Central memory CD8-positive, alpha-beta T cell (primary cell): ENCODE data around the gene TBCK.

Experiments
- ATAC-seq: fragments of 150-1000 bp; cut with Tn5 transposase; replicated peaks from 2 replicates; pipeline ENCODE4 v1.10.0; 2022; ENCODE audit warnings: mild to moderate bottlenecking, moderate FRiP score, moderate number of reproducible peaks; ENCODE audit not compliant: poor library complexity, severe bottlenecking; ENCODE audit errors: extremely low read depth
- DNase-seq, 2 donors: peaks; one replicate each; pipeline ENCODE4 v3.0.0; 2021; ENCODE audit warnings: low spot score in 2 of 2
- H3K27ac Mint-ChIP-seq: one replicate; pipeline ENCODE4 v1.8.0; 2022; ENCODE audit warnings: low read depth, mild to moderate bottlenecking, moderate library complexity, mixed read lengths
- H3K27me3 Mint-ChIP-seq: one replicate; pipeline ENCODE4 v1.8.0; 2022; ENCODE audit warnings: mixed read lengths
- H3K36me3 Mint-ChIP-seq: one replicate; pipeline ENCODE4 v1.8.0; 2022; ENCODE audit warnings: mild to moderate bottlenecking, moderate library complexity, mixed read lengths; ENCODE audit not compliant: insufficient read depth
- H3K4me1 Mint-ChIP-seq: one replicate; pipeline ENCODE4 v1.8.0; 2022; ENCODE audit warnings: mixed read lengths
- H3K4me3 Mint-ChIP-seq: one replicate; pipeline ENCODE4 v1.8.0; 2022; ENCODE audit warnings: mild to moderate bottlenecking, moderate library complexity, mixed read lengths
- H3K9me3 Mint-ChIP-seq: one replicate; pipeline ENCODE4 v1.8.0; 2022; ENCODE audit warnings: mixed read lengths

The TBCK gene

DNA sequence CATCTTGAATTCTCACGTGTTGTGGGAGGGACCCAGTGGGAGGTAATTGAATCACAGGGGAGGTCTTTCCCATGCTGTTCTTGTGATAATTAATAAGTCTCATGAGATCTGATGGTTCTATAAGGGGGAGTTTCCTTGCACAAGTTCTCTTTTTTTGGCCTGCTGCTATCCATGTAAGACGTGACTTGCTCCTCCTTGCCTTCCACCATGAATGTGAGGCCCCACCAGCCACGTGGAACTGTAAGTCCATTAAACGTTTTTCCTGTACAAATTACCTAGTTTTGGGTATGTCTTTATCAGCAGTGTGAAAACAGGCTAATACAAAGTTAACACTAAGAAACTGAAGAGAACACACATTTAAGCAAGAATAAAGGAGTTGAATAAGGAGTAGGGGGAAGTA, 16.0 kb downstream of the TBCK start:
- Mint-ChIP-seq H3K27ac (no peak overlapping the region), H3K4me1 (peaks cover 36% of the 10 kb centered on the region), H3K27me3 (no peaks in the 10 kb centered on the region), H3K36me3 (peaks cover 25% of the 10 kb centered on the region), H3K9me3 (no peaks in the 10 kb centered on the region), H3K4me3 (no peak overlapping the region)
- ATAC-seq (no peak), DNase-seq (no peak)

DNA sequence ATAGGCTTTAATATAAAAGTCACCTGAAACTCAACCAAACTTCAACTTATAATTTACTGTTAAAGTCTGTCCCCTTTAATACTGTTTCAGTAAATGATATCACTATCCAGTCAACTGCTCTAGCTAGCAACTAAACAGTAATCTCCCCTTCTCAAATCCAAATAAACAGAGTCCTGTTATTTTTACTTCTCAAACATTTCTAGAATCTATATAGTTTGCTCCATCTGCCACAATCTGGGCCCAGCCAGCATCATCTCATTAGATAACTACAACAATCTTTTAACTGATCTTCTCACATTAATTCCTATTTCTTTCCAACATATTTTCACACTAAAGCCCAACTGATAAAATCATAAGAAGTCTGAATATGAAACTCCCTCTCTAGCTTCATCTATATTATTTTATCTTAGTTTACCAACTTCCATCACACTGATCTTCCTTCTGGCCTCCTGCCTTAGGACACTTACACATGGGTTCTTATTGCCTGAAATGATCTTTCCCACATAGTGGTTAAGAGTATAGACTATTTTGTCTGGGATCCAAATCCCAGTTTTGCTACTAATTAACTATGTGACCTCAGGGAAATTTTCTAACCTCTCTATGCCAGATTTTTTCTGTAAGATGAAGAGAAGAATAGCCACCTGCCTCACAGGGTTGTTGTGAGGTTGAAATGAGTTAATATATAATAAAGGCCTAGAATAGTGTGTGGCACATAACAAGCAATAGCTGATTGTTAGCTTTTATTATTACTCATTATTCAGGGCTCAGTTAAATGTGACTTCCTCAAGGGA, 18.6 kb downstream of the TBCK start:
- H3K4me3 Mint-ChIP-seq = no peak overlapping the region
- ATAC-seq = no peak
- no peak for DNase-seq
- H3K36me3 Mint-ChIP-seq = peaks cover 36% of the 10 kb centered on the region
- peaks cover 17% of the 10 kb centered on the region for H3K4me1 Mint-ChIP-seq
- no peaks in the 10 kb centered on the region for H3K27me3 Mint-ChIP-seq
- H3K27ac Mint-ChIP-seq = no peak overlapping the region
- no peaks in the 10 kb centered on the region for H3K9me3 Mint-ChIP-seq

DNA sequence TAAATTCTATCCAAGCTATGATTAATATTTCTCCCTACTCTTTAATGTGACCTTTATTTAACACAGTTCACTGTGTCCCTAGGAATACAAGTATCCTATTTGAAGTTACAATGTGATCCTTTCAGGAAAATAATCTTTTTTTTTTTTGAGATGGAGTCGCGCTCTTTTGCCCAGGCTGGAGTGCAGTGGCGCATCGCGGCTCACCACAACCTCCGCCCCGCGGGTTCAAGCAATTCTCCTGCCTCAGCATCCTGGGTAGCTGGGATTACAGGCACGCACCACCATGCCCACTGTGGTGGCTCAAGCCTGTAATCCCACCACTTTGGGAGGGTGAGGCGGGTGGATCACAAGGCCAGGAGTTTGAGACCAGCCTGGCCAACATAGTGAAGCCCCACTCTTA, 21.9 kb downstream of the TBCK start:
- H3K9me3 Mint-ChIP-seq = no peaks in the 10 kb centered on the region
- no peak overlapping the region for H3K4me3 Mint-ChIP-seq
- no peak for ATAC-seq
- H3K36me3 Mint-ChIP-seq = peaks cover 32% of the 10 kb centered on the region
- peaks cover 12% of the 10 kb centered on the region for H3K4me1 Mint-ChIP-seq
- H3K27me3 Mint-ChIP-seq = no peaks in the 10 kb centered on the region
- no peak for DNase-seq
- no peak overlapping the region for H3K27ac Mint-ChIP-seq

DNA sequence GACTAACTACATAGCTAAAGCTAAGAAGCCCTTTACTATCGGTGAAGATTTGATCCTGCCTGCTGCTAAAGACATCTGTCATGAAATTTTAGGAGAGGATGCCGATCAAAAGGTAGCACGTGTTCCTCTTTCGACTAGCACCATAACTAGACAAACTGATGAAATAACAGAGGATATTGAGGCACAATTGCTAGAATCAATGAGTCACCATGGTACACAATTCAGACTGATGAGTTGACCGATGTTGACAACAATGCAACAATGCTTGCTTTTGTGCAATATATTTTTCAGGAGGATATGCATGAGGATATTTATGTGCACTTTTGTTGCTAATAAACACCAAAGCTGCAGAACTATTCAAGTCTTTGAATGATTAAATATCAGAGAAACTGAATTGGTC, 24.3 kb downstream of the TBCK start:
- ATAC-seq (no peak), DNase-seq (no peak)
- Mint-ChIP-seq H3K27ac (no peak overlapping the region), H3K4me1 (peaks cover 6% of the 10 kb centered on the region), H3K4me3 (no peak overlapping the region), H3K9me3 (no peaks in the 10 kb centered on the region), H3K27me3 (no peaks in the 10 kb centered on the region), H3K36me3 (peaks cover 20% of the 10 kb centered on the region)

DNA sequence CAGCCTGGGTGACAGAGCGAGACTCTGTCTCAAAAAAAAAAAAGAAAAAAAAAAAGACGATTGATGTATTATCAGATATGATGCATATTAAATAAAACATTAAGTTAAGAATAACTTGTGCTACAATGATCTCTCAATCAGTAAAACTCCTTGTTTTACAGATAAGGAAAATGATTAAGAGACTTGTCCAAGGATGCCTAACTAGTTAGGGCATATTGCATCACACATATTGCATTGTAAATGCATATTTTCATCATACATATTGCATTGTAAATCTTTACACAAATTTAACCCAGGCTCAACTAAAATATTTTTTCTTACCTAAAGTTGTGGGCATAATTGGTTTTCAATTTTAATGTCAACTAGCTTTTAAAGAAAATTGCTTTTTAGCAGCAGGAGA, 26.3 kb downstream of the TBCK start:
- H3K4me3 Mint-ChIP-seq = no peak overlapping the region
- no peaks in the 10 kb centered on the region for H3K4me1 Mint-ChIP-seq
- no peaks in the 10 kb centered on the region for H3K9me3 Mint-ChIP-seq
- DNase-seq (no peak), ATAC-seq (no peak)
- H3K36me3 Mint-ChIP-seq = peaks cover 18% of the 10 kb centered on the region
- no peaks in the 10 kb centered on the region for H3K27me3 Mint-ChIP-seq
- no peak overlapping the region for H3K27ac Mint-ChIP-seq

DNA sequence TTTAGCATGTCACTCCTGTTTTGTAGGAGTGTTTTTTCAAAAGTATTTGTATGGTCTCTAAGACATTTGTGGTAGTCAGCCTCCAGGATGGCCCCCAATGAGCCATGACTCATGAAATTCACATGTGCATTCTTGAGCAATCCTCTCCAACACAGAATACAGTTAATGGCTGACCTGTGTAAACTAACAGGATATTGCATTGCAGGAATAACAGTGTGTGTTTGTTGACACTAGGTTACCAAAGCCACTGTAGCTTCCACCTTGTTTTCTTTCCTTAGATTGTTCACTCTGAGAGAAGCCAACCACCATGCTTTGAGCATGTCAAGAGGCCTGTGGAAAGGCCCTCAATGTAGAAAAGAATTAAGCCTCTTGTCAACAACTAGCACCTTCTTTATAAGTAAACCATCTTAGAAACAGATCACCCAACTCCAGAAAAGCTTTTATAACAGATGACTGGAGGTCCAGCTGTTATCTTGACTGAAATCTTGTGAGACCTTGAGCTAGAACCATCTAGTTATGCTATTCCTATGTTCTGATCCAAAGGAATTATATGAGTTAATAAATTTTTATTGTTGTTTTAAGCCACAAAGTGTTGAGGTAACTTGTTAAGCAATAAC, 28.5 kb downstream of the TBCK start:
- Mint-ChIP-seq H3K27ac (no peak overlapping the region), H3K4me3 (no peak overlapping the region), H3K4me1 (no peaks in the 10 kb centered on the region), H3K9me3 (no peaks in the 10 kb centered on the region), H3K27me3 (no peaks in the 10 kb centered on the region), H3K36me3 (peaks cover 14% of the 10 kb centered on the region)
- no peak for DNase-seq
- no peak for ATAC-seq

DNA sequence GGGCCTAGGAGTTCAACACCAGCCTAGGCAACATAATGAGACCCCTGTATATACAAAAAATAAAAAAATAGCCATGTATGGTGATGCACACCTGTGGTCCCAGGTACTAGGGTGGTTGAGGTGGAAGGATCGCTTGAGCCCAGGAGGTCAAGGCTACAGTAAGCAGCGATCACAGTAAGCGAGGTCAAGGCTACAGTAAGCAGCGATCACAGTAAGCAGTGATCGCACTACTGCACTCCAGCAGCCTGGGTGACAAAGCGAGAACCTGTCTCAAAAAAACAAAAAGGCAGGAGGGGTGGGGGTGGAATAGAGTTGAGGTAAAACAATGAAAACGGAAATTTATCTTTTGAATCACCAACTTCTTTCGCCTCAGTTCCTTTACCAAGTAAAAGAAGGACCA, 29.4 kb downstream of the TBCK start:
- Mint-ChIP-seq H3K27ac (no peak overlapping the region), H3K4me3 (no peak overlapping the region), H3K36me3 (peaks cover 15% of the 10 kb centered on the region), H3K4me1 (no peaks in the 10 kb centered on the region), H3K9me3 (no peaks in the 10 kb centered on the region), H3K27me3 (no peaks in the 10 kb centered on the region)
- DNase-seq (no peak), ATAC-seq (no peak)

DNA sequence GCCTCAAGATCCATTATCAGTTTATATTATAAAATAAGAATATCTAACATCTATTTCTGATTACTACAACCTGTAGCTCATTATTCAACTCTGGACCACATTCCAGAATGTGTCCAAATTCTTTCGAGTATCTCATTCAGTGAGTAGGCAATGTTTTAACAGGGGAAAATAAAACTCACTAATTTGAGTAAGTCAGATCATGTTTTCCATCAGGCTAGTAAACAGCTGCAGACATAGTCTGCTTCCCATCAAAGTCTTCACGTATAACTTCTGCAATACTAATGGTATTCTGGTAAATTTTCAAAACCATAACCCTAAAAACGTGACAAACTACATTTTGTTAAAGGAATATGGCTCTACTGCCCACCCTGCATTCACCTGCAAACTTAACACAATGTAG, 31.8 kb downstream of the TBCK start:
- no peak for DNase-seq
- H3K4me3 Mint-ChIP-seq = no peak overlapping the region
- no peaks in the 10 kb centered on the region for H3K4me1 Mint-ChIP-seq
- H3K27ac Mint-ChIP-seq = no peak overlapping the region
- H3K36me3 Mint-ChIP-seq = peaks cover 12% of the 10 kb centered on the region
- H3K27me3 Mint-ChIP-seq = no peaks in the 10 kb centered on the region
- H3K9me3 Mint-ChIP-seq = no peaks in the 10 kb centered on the region
- ATAC-seq = no peak

DNA sequence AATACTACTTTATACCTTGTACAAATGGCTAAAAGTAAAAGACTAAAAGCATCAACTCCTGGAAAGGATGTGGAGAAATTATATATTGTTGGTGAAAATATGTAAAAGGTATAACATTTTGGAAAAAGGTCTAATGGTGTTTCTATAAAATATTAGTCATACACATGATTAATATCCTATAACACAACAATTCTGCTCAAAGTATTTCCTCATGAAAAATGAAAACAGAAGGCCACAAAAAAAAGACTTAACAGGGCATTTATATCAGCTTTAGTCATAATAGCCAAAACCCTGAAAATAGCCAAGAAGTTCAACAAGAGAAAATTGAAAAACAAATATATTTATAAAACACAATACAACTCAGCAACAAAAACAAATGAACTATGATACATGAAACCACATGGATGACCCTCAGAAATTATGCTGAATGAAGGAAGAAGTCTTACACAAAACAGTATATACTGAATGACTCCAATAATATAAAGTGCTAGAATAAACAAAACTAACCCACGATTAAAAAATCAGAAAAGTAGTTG, 38.8 kb downstream of the TBCK start:
- Mint-ChIP-seq H3K9me3 (no peaks in the 10 kb centered on the region), H3K4me1 (peaks cover 11% of the 10 kb centered on the region), H3K27me3 (no peaks in the 10 kb centered on the region), H3K4me3 (no peak overlapping the region), H3K27ac (no peak overlapping the region), H3K36me3 (peaks cover 1% of the 10 kb centered on the region)
- ATAC-seq (no peak), DNase-seq (no peak)

DNA sequence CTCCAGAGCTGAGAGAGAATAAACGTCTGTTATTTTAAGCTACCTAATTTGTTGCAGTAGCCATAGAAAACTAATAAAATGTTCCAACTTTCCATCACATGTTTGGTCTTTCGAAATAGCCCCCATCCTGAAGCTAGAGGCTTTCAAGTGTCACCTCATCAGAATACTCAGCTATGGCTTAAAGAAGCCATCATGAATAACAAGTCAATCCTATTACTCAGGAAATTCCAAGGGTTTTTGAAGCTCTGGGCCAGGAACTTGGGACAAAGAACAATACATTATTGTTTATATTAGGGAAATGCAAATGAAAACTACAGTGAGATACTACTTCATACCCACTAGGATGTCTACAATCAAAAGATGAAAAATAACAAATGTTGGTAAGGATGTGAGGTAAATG, 42.2 kb downstream of the TBCK start:
- H3K9me3 Mint-ChIP-seq = no peaks in the 10 kb centered on the region
- H3K4me3 Mint-ChIP-seq = no peak overlapping the region
- no peak overlapping the region for H3K27ac Mint-ChIP-seq
- DNase-seq (no peak), ATAC-seq (no peak)
- peaks cover 11% of the 10 kb centered on the region for H3K4me1 Mint-ChIP-seq
- H3K36me3 Mint-ChIP-seq = peaks cover 1% of the 10 kb centered on the region
- no peaks in the 10 kb centered on the region for H3K27me3 Mint-ChIP-seq

DNA sequence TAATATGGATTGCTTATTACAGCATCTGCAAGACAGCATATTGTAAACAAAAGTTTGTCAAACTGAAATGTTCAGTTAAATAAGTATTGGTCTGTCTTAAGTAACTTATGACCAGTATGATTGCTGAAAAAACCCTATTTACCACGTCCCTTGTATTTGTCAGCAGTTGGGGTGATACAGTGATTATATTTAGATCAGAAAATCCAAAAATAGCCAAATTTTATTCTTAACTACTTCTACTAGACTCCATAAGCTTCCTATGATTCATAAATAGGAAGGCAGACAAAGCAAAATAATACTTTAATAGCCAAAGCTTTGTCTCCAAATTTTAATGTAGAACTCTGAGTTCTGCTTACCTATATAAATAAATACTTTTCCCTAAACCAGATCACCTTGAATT, 45.3 kb downstream of the TBCK start:
- no peak for DNase-seq
- H3K4me1 Mint-ChIP-seq = peaks cover 6% of the 10 kb centered on the region
- ATAC-seq = no peak

DNA sequence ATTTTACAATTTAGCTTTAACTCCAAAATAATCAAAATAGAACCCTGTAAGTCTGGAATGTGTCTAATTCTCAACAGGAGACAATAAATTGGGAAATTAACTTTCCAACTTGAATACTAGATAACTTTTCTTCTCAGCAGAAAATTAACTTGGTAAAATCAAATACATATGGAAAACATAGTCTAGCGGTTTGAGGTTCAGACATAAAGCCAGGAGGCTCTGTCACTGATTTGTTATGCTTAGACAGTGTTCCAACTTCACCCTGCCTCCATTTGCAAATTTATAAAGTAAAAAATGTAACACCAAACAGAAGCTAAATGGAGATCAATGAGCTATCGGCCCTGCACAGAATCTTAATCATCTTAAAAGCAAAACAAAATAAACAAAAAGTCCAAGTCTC, 46.3 kb downstream of the TBCK start:
- H3K27ac Mint-ChIP-seq = no peak overlapping the region
- no peaks in the 10 kb centered on the region for H3K27me3 Mint-ChIP-seq
- H3K4me1 Mint-ChIP-seq = peaks cover 6% of the 10 kb centered on the region
- no peak overlapping the region for H3K4me3 Mint-ChIP-seq
- ATAC-seq = no peak
- no peak for DNase-seq
- H3K9me3 Mint-ChIP-seq = no peaks in the 10 kb centered on the region
- no peaks in the 10 kb centered on the region for H3K36me3 Mint-ChIP-seq

More for the DNA sequence above, 45.3 kb downstream of the TBCK start:
- Mint-ChIP-seq H3K36me3 (no peaks in the 10 kb centered on the region), H3K27ac (no peak overlapping the region), H3K27me3 (no peaks in the 10 kb centered on the region), H3K9me3 (no peaks in the 10 kb centered on the region), H3K4me3 (no peak overlapping the region)

DNA sequence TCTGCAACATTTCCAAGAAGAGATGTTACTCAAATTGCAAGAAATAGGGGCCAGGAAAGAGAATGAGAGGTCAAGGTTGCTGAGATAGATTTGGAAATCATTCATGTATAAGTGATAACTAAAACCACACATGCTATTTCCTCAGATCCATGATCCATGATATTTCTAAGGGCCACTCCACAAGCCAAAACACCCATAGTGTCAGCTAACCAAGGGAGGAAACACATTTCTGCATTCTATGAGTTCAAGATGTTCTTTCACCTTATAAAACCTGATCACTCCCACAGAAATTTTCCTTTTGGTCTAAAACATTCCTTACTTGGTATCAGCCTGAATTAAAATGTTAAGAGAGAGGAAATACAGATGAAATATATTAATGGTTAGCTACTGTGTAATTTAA, 47.2 kb downstream of the TBCK start:
- ATAC-seq (no peak), DNase-seq (no peak)
- H3K4me1 Mint-ChIP-seq = no peaks in the 10 kb centered on the region
- H3K27ac Mint-ChIP-seq = no peak overlapping the region
- no peak overlapping the region for H3K4me3 Mint-ChIP-seq
- H3K9me3 Mint-ChIP-seq = no peaks in the 10 kb centered on the region
- H3K27me3 Mint-ChIP-seq = no peaks in the 10 kb centered on the region
- no peaks in the 10 kb centered on the region for H3K36me3 Mint-ChIP-seq
